GM12878 (cell line): ENCODE results near the gene RNF121. TPM values are rescaled to one million over a fixed set of nuclear protein-coding genes. Genes with fewer than 3 reads are reported as not detected.

Experiments
- ATAC-seq: fragments of 200-7000 bp; cut with Tn5 transposase; 3 replicates; pipeline ENCODE4 v1.9.1; 2020; ENCODE audit warnings: mild to moderate bottlenecking, moderate library complexity
- BruUV-seq: library from RNA; stranded (reverse); fragments of 400-500 nt; replicated peaks from 2 replicates; lab custom pipeline; 2021; lab: Mats Ljungman, UMichigan
- CTCF ChIA-PET: fragments of 300-600 bp; sonication (Branson Sonifier 250); formaldehyde crosslinking; extraction: SDS; loops from one replicate; lab custom pipeline; 2021; ENCODE audit warnings: inconsistent platforms; lab: Yijun Ruan, JAX
- POLR2A ChIA-PET: fragments of 350-600 bp; formaldehyde crosslinking; extraction: SDS; loops from one replicate; lab custom pipeline; 2021; ENCODE audit warnings: inconsistent platforms; lab: Charles Lee
- RAD21 ChIA-PET: fragments of 300-600 bp; sonication (Branson Sonifier 250); formaldehyde crosslinking; loops from one replicate; lab custom pipeline; 2023; ENCODE audit warnings: antibody characterized with exemption; ENCODE audit not compliant: unreplicated experiment; lab: Charles Lee
- SMC1A ChIA-PET: fragments of 300-600 bp; sonication (Branson Sonifier 250); formaldehyde crosslinking; loops from one replicate; lab custom pipeline; 2023; ENCODE audit not compliant: unreplicated experiment, uncharacterized antibody; lab: Charles Lee
- DNase-seq: peaks from one replicate; pipeline ENCODE4 v3.0.0-alpha.2; 2011; ENCODE audit warnings: low read depth, low spot score
- FAIRE-seq: peaks from 3 replicates; lab custom pipeline; 2011; peaks lifted over from hg19 to GRCh38; lab: Jason Lieb, UNC
- H2AFZ ChIP-seq: 2 replicates; pipeline ENCODE4 v1.6.0; 2011; ENCODE audit warnings: low read depth, low read length, control low read depth; ENCODE audit not compliant: control insufficient read depth
- H3K27ac ChIP-seq: 2 replicates; pipeline ENCODE4 v1.5.1; 2011; ENCODE audit warnings: control low read depth; ENCODE audit not compliant: control insufficient read depth, insufficient read depth
- H3K27me3 ChIP-seq, 2 experiments: replicated peaks in 1 of 2; 2 replicates each; pipeline versions ENCODE4 v1.6.0 to v1.6.1; 2011; ENCODE audit warnings: low read length in 1 of 2; ENCODE audit not compliant: control insufficient read depth in 2 of 2, insufficient read depth in 2 of 2
- H3K36me3 ChIP-seq, 2 experiments: 2 replicates each; pipeline ENCODE4 v1.5.1; 2011; ENCODE audit warnings: low read length in 1 of 2; ENCODE audit not compliant: control insufficient read depth in 2 of 2, insufficient read depth in 2 of 2
- H3K4me1 ChIP-seq: 2 replicates; pipeline ENCODE4 v1.6.1; 2011; ENCODE audit warnings: mild to moderate bottlenecking, low read length, moderate library complexity, mixed read lengths; ENCODE audit not compliant: control insufficient read depth, insufficient read depth
- H3K4me2 ChIP-seq: 2 replicates; pipeline ENCODE4 v1.6.0; 2011; ENCODE audit warnings: control low read depth; ENCODE audit not compliant: control insufficient read depth, insufficient read depth
- H3K4me3 ChIP-seq: fragments of 200-600 bp; sonication (generic); 2 replicates; pipeline ENCODE4 v1.5.1; 2016
- H3K79me2 ChIP-seq: 2 replicates; pipeline ENCODE4 v1.6.0; 2011; ENCODE audit warnings: low read length; ENCODE audit not compliant: control insufficient read depth, insufficient read depth
- H3K9ac ChIP-seq: 2 replicates; pipeline ENCODE4 v1.8.0; 2011; ENCODE audit warnings: low read length, control low read depth, mixed read lengths; ENCODE audit not compliant: control insufficient read depth, insufficient read depth
- H3K9me3 ChIP-seq: replicated peaks from 3 replicates; pipeline ENCODE4 v1.5.1; 2011; ENCODE audit warnings: mild to moderate bottlenecking, low read length; ENCODE audit not compliant: control insufficient read depth, insufficient read depth
- H4K20me1 ChIP-seq: 2 replicates; pipeline ENCODE4 v1.6.0; 2011; ENCODE audit not compliant: control insufficient read depth, insufficient read depth
- BCL11A ChIP-seq: IDR thresholded peaks from 2 replicates; pipeline ENCODE4 v1.6.1; 2011; ENCODE audit warnings: low read depth, low read length
- KAT2A ChIP-seq: conservative IDR thresholded peaks from 2 replicates; pipeline ENCODE4 v1.6.1; 2011; ENCODE audit warnings: low read depth, low read length; ENCODE audit not compliant: control insufficient read depth
- RBBP5 ChIP-seq: fragments of 200-600 bp; sonication (generic); conservative IDR thresholded peaks from 2 replicates; pipeline ENCODE4 v1.6.1; 2016
- SREBF1 ChIP-seq: IDR thresholded peaks from 2 replicates; pipeline ENCODE4 v1.6.1; 2012; ENCODE audit warnings: mild to moderate bottlenecking, low read length
- YBX1 ChIP-seq: fragments of 450-650 bp; IDR thresholded peaks from 2 replicates; pipeline ENCODE4 v1.6.1; 2016; ENCODE audit warnings: antibody characterized with exemption
- ZSCAN29 ChIP-seq: fragments of 450-650 bp; IDR thresholded peaks from 2 replicates; pipeline ENCODE4 v1.6.1; 2017; ENCODE audit warnings: mild to moderate bottlenecking, moderate library complexity
- WGBS: methylation state at CpG from one replicate; pipeline ENCODE4 v1.1.6; 2016; ENCODE audit warnings: low lambda C conversion rate; ENCODE audit not compliant: insufficient replicate concordance, insufficient coverage; ENCODE audit errors: missing lambda C conversion rate; 5-methylcytosine and 5-hydroxymethylcytosine counted together
- in situ Hi-C: fragments of 300-500 bp; cut with MboI; formaldehyde crosslinking; loops from 9 replicates; pipeline ENCODE4 v1.14.3; 2018; ENCODE audit warnings: mixed read lengths
- intact Hi-C: fragments of 100-400 bp; cut with micrococcal nuclease; formaldehyde crosslinking; loops from one replicate; pipeline ENCODE4 v1.14.2; 2022; ENCODE audit not compliant: unreplicated experiment
- polyA plus RNA-seq, 11 experiments: library from polyadenylated mRNA; depleted of rRNA in 4 of 11; unstranded in 6 of 11; stranded (reverse) in 5 of 11; fragments of >200 nt; fragmentation: Nextera tagmentation in 4 of 11; fragmentation: Illumina TruSeq in 1 of 11; extraction: Ambion mirVana in 4 of 11; extraction: Trizol in 1 of 11; gene quantifications; 1 replicate in 1 of 11; 2 replicates in 10 of 11; pipeline versions ENCODE4 v1.2.1 to v1.2.3, GENCODE V29; 2011 to 2016; ENCODE audit warnings: inconsistent platforms in 2 of 11, missing spikeins in 2 of 11, low read depth in 1 of 11
- total RNA-seq, 4 experiments: library from RNA; depleted of rRNA in 3 of 4; stranded (reverse); fragments of >200 nt in 3 of 4; fragmentation: Illumina TruSeq in 1 of 4; extraction: Trizol in 1 of 4; gene quantifications; 2 replicates each; pipeline versions ENCODE4 v1.2.1 to v1.2.3, GENCODE V29; 2013 to 2021
- TF ChIP-seq, protein P1 (sequence below): fragments of 450-650 bp; IDR thresholded peaks from 2 replicates; pipeline ENCODE4 v1.6.1; 2017; ENCODE audit warnings: mild to moderate bottlenecking, moderate library complexity

The RNF121 gene
- total and polyA plus RNA-seq, 10 of the 15 experiments (the other 5 are each of a cell fraction or from before 2014, with no cell fraction given) = 8.6 to 73.7 (median 32.7) TPM

- H3K36me3 ChIP-seq = peaks cover 11 to 30% of the 10 kb centered on the region in 2 experiments
- intact Hi-C loops = loop anchor here (2.0 kb wide), 1 partner anchor 35 kb away; the partner anchor contains the start of genes RNF121 and XNDC1N
Observed at GRCh38 chr11:71963468-71963867, 34.6 kb downstream of the RNF121 start.

More at GRCh38 chr11:71963468-71963867, 34.6 kb downstream of the RNF121 start:
- ChIA-PET POLR2A (interaction anchor here (0.7 to 2.5 kb wide), 5 partner anchors 9 to 35 kb away, joined by 3 to 10 read pairs (median 3); partner anchors contain the start of genes RNF121 and XNDC1N), CTCF (interaction anchor here (7.7 kb wide), 1 partner anchor 15 kb away, joined by 70 read pairs; no protein-coding TSS in a partner anchor), SMC1A (interaction anchor here (0.7 to 2.1 kb wide), 5 partner anchors 13 to 35 kb away, joined by 4 to 15 read pairs (median 5); partner anchors contain the start of genes RNF121 and XNDC1N), RAD21 (interaction anchor here (1.4 to 2.1 kb wide), 2 partner anchors 15 to 31 kb away, joined by 5 read pairs; no protein-coding TSS in a partner anchor)
- H2AFZ ChIP-seq = no peak overlapping the region
- no peak for TF ChIP-seq RBBP5
- no peak for TF ChIP-seq ZSCAN29
- no peak for TF ChIP-seq BCL11A
- no peak for TF ChIP-seq YBX1
- TF ChIP-seq, protein P1, sequence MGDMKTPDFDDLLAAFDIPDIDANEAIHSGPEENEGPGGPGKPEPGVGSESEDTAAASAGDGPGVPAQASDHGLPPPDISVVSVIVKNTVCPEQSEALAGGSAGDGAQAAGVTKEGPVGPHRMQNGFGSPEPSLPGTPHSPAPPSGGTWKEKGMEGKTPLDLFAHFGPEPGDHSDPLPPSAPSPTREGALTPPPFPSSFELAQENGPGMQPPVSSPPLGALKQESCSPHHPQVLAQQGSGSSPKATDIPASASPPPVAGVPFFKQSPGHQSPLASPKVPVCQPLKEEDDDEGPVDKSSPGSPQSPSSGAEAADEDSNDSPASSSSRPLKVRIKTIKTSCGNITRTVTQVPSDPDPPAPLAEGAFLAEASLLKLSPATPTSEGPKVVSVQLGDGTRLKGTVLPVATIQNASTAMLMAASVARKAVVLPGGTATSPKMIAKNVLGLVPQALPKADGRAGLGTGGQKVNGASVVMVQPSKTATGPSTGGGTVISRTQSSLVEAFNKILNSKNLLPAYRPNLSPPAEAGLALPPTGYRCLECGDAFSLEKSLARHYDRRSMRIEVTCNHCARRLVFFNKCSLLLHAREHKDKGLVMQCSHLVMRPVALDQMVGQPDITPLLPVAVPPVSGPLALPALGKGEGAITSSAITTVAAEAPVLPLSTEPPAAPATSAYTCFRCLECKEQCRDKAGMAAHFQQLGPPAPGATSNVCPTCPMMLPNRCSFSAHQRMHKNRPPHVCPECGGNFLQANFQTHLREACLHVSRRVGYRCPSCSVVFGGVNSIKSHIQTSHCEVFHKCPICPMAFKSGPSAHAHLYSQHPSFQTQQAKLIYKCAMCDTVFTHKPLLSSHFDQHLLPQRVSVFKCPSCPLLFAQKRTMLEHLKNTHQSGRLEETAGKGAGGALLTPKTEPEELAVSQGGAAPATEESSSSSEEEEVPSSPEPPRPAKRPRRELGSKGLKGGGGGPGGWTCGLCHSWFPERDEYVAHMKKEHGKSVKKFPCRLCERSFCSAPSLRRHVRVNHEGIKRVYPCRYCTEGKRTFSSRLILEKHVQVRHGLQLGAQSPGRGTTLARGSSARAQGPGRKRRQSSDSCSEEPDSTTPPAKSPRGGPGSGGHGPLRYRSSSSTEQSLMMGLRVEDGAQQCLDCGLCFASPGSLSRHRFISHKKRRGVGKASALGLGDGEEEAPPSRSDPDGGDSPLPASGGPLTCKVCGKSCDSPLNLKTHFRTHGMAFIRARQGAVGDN = no peak
- TF ChIP-seq KAT2A = no peak
- no peak for TF ChIP-seq SREBF1
- H4K20me1 ChIP-seq = no peaks in the 10 kb centered on the region
- BruUV-seq = no TSS peak
- in situ Hi-C loops = no loop called here
- H3K27me3 ChIP-seq = no peaks in the 10 kb centered on the region
- no peaks in the 10 kb centered on the region for H3K9me3 ChIP-seq
- no peak for ATAC-seq
- H3K4me2 ChIP-seq = no peak overlapping the region
- 99% methylated on average over 8 of the region's 8 CpGs for WGBS
- no peak for FAIRE-seq
- H3K9ac ChIP-seq = no peak overlapping the region
- H3K79me2 ChIP-seq = no peaks in the 10 kb centered on the region; the same call in 1 of the 2 replicates
- DNase-seq = no peak
- no peak overlapping the region for H3K4me3 ChIP-seq
- no peak overlapping the region for H3K27ac ChIP-seq
- H3K4me1 ChIP-seq = peaks cover 11% of the 10 kb centered on the region
